Activated CD8-positive, alpha-beta T cell treated with anti-CD3 and anti-CD28 coated beads for 36 hours (primary cell): Measurements from ENCODE around the gene RGS14. TPM values are rescaled to one million over a fixed set of nuclear protein-coding genes. Genes with fewer than 3 reads are reported as not detected.

Source experiments
- ATAC-seq: fragments of 200-7000 bp; cut with Tn5 transposase; one replicate; pipeline ENCODE4 v1.10.0; 2021; ENCODE audit warnings: mild to moderate bottlenecking, moderate library complexity
- CTCF ChIA-PET: fragments of 350-600 bp; sonication (Branson Sonifier 250); formaldehyde crosslinking; loops from one replicate; lab custom pipeline; 2021; ENCODE audit warnings: antibody characterized with exemption; lab: Charles Lee
- POLR2A ChIA-PET: fragments of 350-600 bp; sonication (Branson Sonifier 250); formaldehyde crosslinking; loops from one replicate; lab custom pipeline; 2021; ENCODE audit warnings: antibody characterized with exemption; lab: Charles Lee
- DNase-seq: peaks from one replicate; pipeline ENCODE4 v3.0.0-alpha.2; 2020
- H3K27ac Mint-ChIP-seq: one replicate; pipeline ENCODE4 v1.8.0; 2021; ENCODE audit warnings: mild to moderate bottlenecking, mixed read lengths
- H3K27me3 Mint-ChIP-seq: one replicate; pipeline ENCODE4 v1.8.0; 2021; ENCODE audit warnings: mixed read lengths
- H3K36me3 Mint-ChIP-seq: one replicate; pipeline ENCODE4 v1.8.0; 2021; ENCODE audit warnings: low read depth, mixed read lengths
- H3K4me1 Mint-ChIP-seq: one replicate; pipeline ENCODE4 v1.8.0; 2021; ENCODE audit warnings: low read depth, mixed read lengths
- H3K4me3 Mint-ChIP-seq: one replicate; pipeline ENCODE4 v1.8.0; 2021; ENCODE audit warnings: mild to moderate bottlenecking, moderate library complexity, mixed read lengths
- H3K9me3 Mint-ChIP-seq: one replicate; pipeline ENCODE4 v1.8.0; 2021; ENCODE audit warnings: mixed read lengths
- CTCF ChIP-seq: fragments of 200-600 bp; IDR thresholded peaks from one replicate; pipeline ENCODE4 v1.8.0; 2022; ENCODE audit warnings: antibody characterized with exemption, mild to moderate bottlenecking
- intact Hi-C: fragments of 100-400 bp; cut with micrococcal nuclease; formaldehyde crosslinking; loops from one replicate; pipeline ENCODE4 v1.10.0; 2022
- total RNA-seq, 2 experiments: library from RNA; stranded (reverse); gene quantifications; one replicate each; pipeline ENCODE4 v1.2.3, GENCODE V29; 2021

RGS14 gene
- total RNA-seq, 2 experiments from 2014 or later: 50.4 to 52.5 TPM

- DNase-seq (peak; percentile 45), ATAC-seq (no peak)
- peak; percentile 89 for TF ChIP-seq CTCF
- CTCF ChIA-PET: interaction anchor here (0.7 to 8.4 kb wide), 27 partner anchors 9 to 257 kb away, joined by 3 to 86 read pairs (median 4); partner anchors contain the start of genes LMAN2, PDLIM7, PFN3 and RGS14
- Mint-ChIP-seq H3K27me3 (no peaks in the 10 kb centered on the region), H3K4me1 (peaks cover 66% of the 10 kb centered on the region), H3K4me3 (no peak overlapping the region), H3K36me3 (peaks cover 42% of the 10 kb centered on the region), H3K9me3 (no peaks in the 10 kb centered on the region), H3K27ac (peak overlapping the region; percentile 32)
- POLR2A ChIA-PET: interaction anchor here (1.1 to 2.0 kb wide), 4 partner anchors 9 to 21 kb away, joined by 3 to 9 read pairs (median 4); partner anchors contain the start of gene LMAN2
- intact Hi-C loops: no loop called here
Observed at GRCh38 chr5:177368869-177369644, 11.3 kb downstream of the RGS14 start.

- H3K27ac Mint-ChIP-seq: peak overlapping the region; percentile 32
- ATAC-seq (no peak), DNase-seq (no peak)
- H3K4me3 Mint-ChIP-seq: no peak overlapping the region
- TF ChIP-seq CTCF: no peak
- intact Hi-C loops: no loop called here
- ChIA-PET POLR2A (interaction anchor here (0.8 to 2.0 kb wide), 6 partner anchors 9 to 76 kb away, joined by 3 to 9 read pairs (median 4); partner anchors contain the start of gene LMAN2), CTCF (interaction anchor here (0.7 to 8.4 kb wide), 38 partner anchors 9 to 258 kb away, joined by 3 to 86 read pairs (median 4); partner anchors contain the start of genes LMAN2, PDLIM7, PFN3 and PRR7)
- H3K27me3 Mint-ChIP-seq: no peaks in the 10 kb centered on the region
- peaks cover 42% of the 10 kb centered on the region for H3K36me3 Mint-ChIP-seq
- no peaks in the 10 kb centered on the region for H3K9me3 Mint-ChIP-seq
- peaks cover 63% of the 10 kb centered on the region for H3K4me1 Mint-ChIP-seq
Observed at GRCh38 chr5:177369645-177370440, 12.1 kb downstream of the RGS14 start.

GRCh38 chr5:177370488-177371119 is 12.9 kb downstream of the RGS14 start:
- ATAC-seq (peak; percentile 65), DNase-seq (peak; percentile 63)
- Mint-ChIP-seq H3K4me3 (no peak overlapping the region), H3K9me3 (no peaks in the 10 kb centered on the region), H3K4me1 (peaks cover 58% of the 10 kb centered on the region), H3K27ac (no peak overlapping the region), H3K27me3 (no peaks in the 10 kb centered on the region), H3K36me3 (peaks cover 40% of the 10 kb centered on the region)
- ChIA-PET CTCF (interaction anchor here (0.7 to 8.4 kb wide), 20 partner anchors 8 to 87 kb away, joined by 3 to 86 read pairs (median 4); partner anchors contain the start of genes LMAN2, PFN3, PRR7 and RGS14), POLR2A (interaction anchor here (0.8 to 2.6 kb wide), 8 partner anchors 9 to 75 kb away, joined by 3 to 9 read pairs (median 4); no protein-coding TSS in a partner anchor)
- intact Hi-C loops: no loop called here
- no peak for TF ChIP-seq CTCF

- H3K4me3 Mint-ChIP-seq: peak overlapping the region; percentile 27
- POLR2A ChIA-PET: interaction anchor here (1.0 to 2.6 kb wide), 7 partner anchors 10 to 84 kb away, joined by 3 to 9 read pairs (median 5); partner anchors contain the start of gene LMAN2
- H3K27ac Mint-ChIP-seq: peak overlapping the region; percentile 80
- no peak for TF ChIP-seq CTCF
- peaks cover 39% of the 10 kb centered on the region for H3K36me3 Mint-ChIP-seq
- H3K9me3 Mint-ChIP-seq: no peaks in the 10 kb centered on the region
- no peak for DNase-seq
- no peak for ATAC-seq
- intact Hi-C loops: no loop called here
- H3K4me1 Mint-ChIP-seq: peaks cover 55% of the 10 kb centered on the region
- no peaks in the 10 kb centered on the region for H3K27me3 Mint-ChIP-seq
- CTCF ChIA-PET: interaction anchor here (0.7 to 8.4 kb wide), 15 partner anchors 12 to 132 kb away, joined by 3 to 86 read pairs (median 3); partner anchors contain the start of genes LMAN2, PFN3, RGS14 and SLC34A1
Observed at GRCh38 chr5:177371120-177372033, 13.7 kb downstream of the RGS14 start.
